Neural progenitor cell (in vitro differentiated cells): ENCODE measurements around the gene NEGR1. TPM values are rescaled to one million over a fixed set of nuclear protein-coding genes. Genes with fewer than 3 reads are reported as not detected.

Source experiments
- DNase-seq: peaks from one replicate; pipeline ENCODE4 v3.0.0-alpha.2; 2016; ENCODE audit warnings: low spot score
- H2AFZ ChIP-seq: fragments of 200-600 bp; sonication (generic); replicated peaks from 2 replicates; pipeline ENCODE4 v1.6.1; 2016; ENCODE audit warnings: antibody characterized with exemption
- H3F3A ChIP-seq: fragments of 200-600 bp; sonication (generic); 2 replicates; pipeline ENCODE4 v1.6.1; 2016; ENCODE audit warnings: antibody characterized with exemption, low read depth
- H3K27ac ChIP-seq: fragments of 200-600 bp; sonication (generic); 2 replicates; pipeline ENCODE4 v1.5.1; 2016; ENCODE audit warnings: mild to moderate bottlenecking
- H3K27me3 ChIP-seq: fragments of 200-600 bp; sonication (generic); 2 replicates; pipeline ENCODE4 v1.6.1; 2016; ENCODE audit warnings: mild to moderate bottlenecking, moderate library complexity
- H3K36me3 ChIP-seq: fragments of 200-600 bp; sonication (generic); 2 replicates; pipeline ENCODE4 v1.5.1; 2016
- H3K4me1 ChIP-seq: fragments of 200-600 bp; sonication (generic); 2 replicates; pipeline ENCODE4 v1.6.1; 2016; ENCODE audit warnings: mixed run types
- H3K4me2 ChIP-seq: fragments of 200-600 bp; sonication (generic); 2 replicates; pipeline ENCODE4 v1.6.1; 2016
- H3K4me3 ChIP-seq: fragments of 200-600 bp; sonication (generic); 2 replicates; pipeline ENCODE4 v1.5.1; 2016
- H3K79me2 ChIP-seq: fragments of 200-600 bp; sonication (generic); 2 replicates; pipeline ENCODE4 v1.6.1; 2016; ENCODE audit warnings: low read depth
- H3K9ac ChIP-seq: fragments of 200-600 bp; sonication (generic); 2 replicates; pipeline ENCODE4 v1.6.1; 2016
- H3K9me3 ChIP-seq: fragments of 200-600 bp; sonication (generic); 2 replicates; pipeline ENCODE4 v1.5.1; 2016; ENCODE audit warnings: low read depth
- H4K20me1 ChIP-seq: fragments of 200-600 bp; sonication (generic); 2 replicates; pipeline ENCODE4 v1.6.1; 2016; ENCODE audit warnings: low read depth
- H3K27ac Mint-ChIP-seq: 3 replicates; pipeline ENCODE4 v1.8.0; 2021; ENCODE audit warnings: mixed read lengths
- H3K27me3 Mint-ChIP-seq: 2 replicates; pipeline ENCODE4 v1.8.0; 2022; ENCODE audit warnings: low read depth, mild to moderate bottlenecking, inconsistent platforms, moderate library complexity, mixed read lengths; ENCODE audit not compliant: insufficient read depth
- H3K36me3 Mint-ChIP-seq: 3 replicates; pipeline ENCODE4 v1.8.0; 2021; ENCODE audit warnings: mixed read lengths
- H3K4me1 Mint-ChIP-seq: 3 replicates; pipeline ENCODE4 v1.8.0; 2021; ENCODE audit warnings: mixed read lengths
- H3K4me3 Mint-ChIP-seq: 3 replicates; pipeline ENCODE4 v1.8.0; 2021; ENCODE audit warnings: mild to moderate bottlenecking, moderate library complexity, mixed read lengths
- H3K9me3 Mint-ChIP-seq: 3 replicates; pipeline ENCODE4 v1.8.0; 2020; ENCODE audit warnings: mixed read lengths
- CTCF ChIP-seq: fragments of 200-600 bp; sonication (generic); IDR thresholded peaks from 2 replicates; pipeline ENCODE4 v1.5.1; 2017; ENCODE audit warnings: antibody characterized with exemption, mild to moderate bottlenecking
- EZH2 ChIP-seq: fragments of 200-600 bp; sonication (generic); IDR thresholded peaks from 2 replicates; pipeline ENCODE4 v1.6.1; 2017; ENCODE audit warnings: antibody characterized with exemption, mild to moderate bottlenecking, moderate library complexity
- EZH2phosphoT487 ChIP-seq: fragments of 200-600 bp; sonication (generic); IDR thresholded peaks from 2 replicates; pipeline ENCODE4 v1.6.1; 2017; ENCODE audit warnings: antibody characterized with exemption
- total RNA-seq: library from RNA; depleted of rRNA; stranded (reverse); fragments of >200 nt; gene quantifications from 2 replicates; pipeline ENCODE4 v1.2.3, GENCODE V29; 2015; ENCODE audit warnings: low replicate concordance

Gene NEGR1
- total RNA-seq, 1 donor from 2014 or later = 0.62 TPM

GRCh38 chr1:71737768-71738167 lies 544.6 kb downstream of the NEGR1 start:
- peak; percentile 27 for DNase-seq
- no peak for TF ChIP-seq CTCF
- TF ChIP-seq EZH2 = no peak
- no peak for TF ChIP-seq EZH2phosphoT487
- Mint-ChIP-seq H3K27ac (no peak overlapping the region), H3K9me3 (no peaks in the 10 kb centered on the region), H3K4me3 (no peak overlapping the region), H3K4me1 (peaks cover 3% of the 10 kb centered on the region), H3K36me3 (no peaks in the 10 kb centered on the region), H3K27me3 (peaks cover 2% of the 10 kb centered on the region)
- Histone ChIP-seq H3K79me2 (no peaks in the 10 kb centered on the region), H3K9ac (no peak overlapping the region), H3K4me1 (peaks cover 11% of the 10 kb centered on the region), H3K4me2 (no peak overlapping the region), H3F3A (peaks cover 8% of the 10 kb centered on the region), H3K27ac (no peak overlapping the region), H3K4me3 (no peak overlapping the region), H4K20me1 (no peaks in the 10 kb centered on the region), H2AFZ (peak overlapping the region; percentile 28), H3K9me3 (no peaks in the 10 kb centered on the region), H3K27me3 (no peaks in the 10 kb centered on the region), H3K36me3 (peaks cover 5% of the 10 kb centered on the region)

GRCh38 chr1:71733121-71733520 lies 549.2 kb downstream of the NEGR1 start:
- no peak overlapping the region for H3K27ac ChIP-seq
- Mint-ChIP-seq H3K9me3 (no peaks in the 10 kb centered on the region), H3K27me3 (no peaks in the 10 kb centered on the region), H3K4me3 (no peak overlapping the region), H3K27ac (no peak overlapping the region), H3K4me1 (peaks cover 3% of the 10 kb centered on the region), H3K36me3 (no peaks in the 10 kb centered on the region)
- H3K79me2 ChIP-seq = no peaks in the 10 kb centered on the region
- H4K20me1 ChIP-seq = no peaks in the 10 kb centered on the region
- H3K9ac ChIP-seq = no peak overlapping the region
- no peaks in the 10 kb centered on the region for H3K9me3 ChIP-seq
- H3F3A ChIP-seq = peaks cover 6% of the 10 kb centered on the region
- no peak for DNase-seq
- peaks cover 7% of the 10 kb centered on the region for H3K4me1 ChIP-seq
- no peak overlapping the region for H3K4me3 ChIP-seq
- H3K36me3 ChIP-seq = peaks cover 5% of the 10 kb centered on the region
- no peak for TF ChIP-seq CTCF
- no peak for TF ChIP-seq EZH2phosphoT487
- TF ChIP-seq EZH2 = no peak
- H3K4me2 ChIP-seq = no peak overlapping the region
- H2AFZ ChIP-seq = no peak overlapping the region
- no peaks in the 10 kb centered on the region for H3K27me3 ChIP-seq

- Histone ChIP-seq H3K4me1 (no peaks in the 10 kb centered on the region), H2AFZ (peak overlapping the region; percentile 79), H4K20me1 (no peaks in the 10 kb centered on the region), H3K4me2 (no peak overlapping the region), H3K27me3 (no peaks in the 10 kb centered on the region), H3K27ac (no peak overlapping the region), H3K4me3 (no peak overlapping the region), H3K36me3 (no peaks in the 10 kb centered on the region), H3K79me2 (no peaks in the 10 kb centered on the region), H3K9me3 (no peaks in the 10 kb centered on the region), H3K9ac (no peak overlapping the region), H3F3A (no peaks in the 10 kb centered on the region)
- Mint-ChIP-seq H3K27ac (no peak overlapping the region), H3K4me1 (no peaks in the 10 kb centered on the region), H3K36me3 (no peaks in the 10 kb centered on the region), H3K4me3 (no peak overlapping the region), H3K27me3 (no peaks in the 10 kb centered on the region), H3K9me3 (no peaks in the 10 kb centered on the region)
- TF ChIP-seq CTCF = peak; percentile 30
- TF ChIP-seq EZH2 = no peak
- no peak for DNase-seq
Observed at GRCh38 chr1:71721532-71721931, 560.8 kb downstream of the NEGR1 start.

GRCh38 chr1:71719330-71719729 lies 563.0 kb downstream of the NEGR1 start:
- Histone ChIP-seq H3K36me3 (no peaks in the 10 kb centered on the region), H3K4me3 (no peak overlapping the region), H3K9ac (no peak overlapping the region), H3K27ac (no peak overlapping the region), H3F3A (no peaks in the 10 kb centered on the region), H3K9me3 (no peaks in the 10 kb centered on the region), H2AFZ (no peak overlapping the region), H3K4me1 (no peaks in the 10 kb centered on the region), H3K27me3 (no peaks in the 10 kb centered on the region), H3K79me2 (no peaks in the 10 kb centered on the region), H3K4me2 (no peak overlapping the region), H4K20me1 (no peaks in the 10 kb centered on the region)
- no peak for DNase-seq
- no peak overlapping the region for H3K4me3 Mint-ChIP-seq
- H3K27me3 Mint-ChIP-seq = no peaks in the 10 kb centered on the region
- H3K36me3 Mint-ChIP-seq = no peaks in the 10 kb centered on the region
- peaks cover 3% of the 10 kb centered on the region for H3K9me3 Mint-ChIP-seq
- no peak overlapping the region for H3K27ac Mint-ChIP-seq
- TF ChIP-seq EZH2 (no peak), EZH2phosphoT487 (no peak), CTCF (no peak)
- H3K4me1 Mint-ChIP-seq = no peaks in the 10 kb centered on the region
